GM12874 (cell line): Measurements from ENCODE around the gene HLF.

Source experiments
- TF ChIP-seq, protein P1 (sequence below): IDR thresholded peaks from 2 replicates; pipeline ENCODE4 v1.5.1; 2011; ENCODE audit warnings: low read depth, mild to moderate bottlenecking, control low read depth, low read length, moderate library complexity; ENCODE audit not compliant: insufficient read depth

The HLF gene

DNA sequence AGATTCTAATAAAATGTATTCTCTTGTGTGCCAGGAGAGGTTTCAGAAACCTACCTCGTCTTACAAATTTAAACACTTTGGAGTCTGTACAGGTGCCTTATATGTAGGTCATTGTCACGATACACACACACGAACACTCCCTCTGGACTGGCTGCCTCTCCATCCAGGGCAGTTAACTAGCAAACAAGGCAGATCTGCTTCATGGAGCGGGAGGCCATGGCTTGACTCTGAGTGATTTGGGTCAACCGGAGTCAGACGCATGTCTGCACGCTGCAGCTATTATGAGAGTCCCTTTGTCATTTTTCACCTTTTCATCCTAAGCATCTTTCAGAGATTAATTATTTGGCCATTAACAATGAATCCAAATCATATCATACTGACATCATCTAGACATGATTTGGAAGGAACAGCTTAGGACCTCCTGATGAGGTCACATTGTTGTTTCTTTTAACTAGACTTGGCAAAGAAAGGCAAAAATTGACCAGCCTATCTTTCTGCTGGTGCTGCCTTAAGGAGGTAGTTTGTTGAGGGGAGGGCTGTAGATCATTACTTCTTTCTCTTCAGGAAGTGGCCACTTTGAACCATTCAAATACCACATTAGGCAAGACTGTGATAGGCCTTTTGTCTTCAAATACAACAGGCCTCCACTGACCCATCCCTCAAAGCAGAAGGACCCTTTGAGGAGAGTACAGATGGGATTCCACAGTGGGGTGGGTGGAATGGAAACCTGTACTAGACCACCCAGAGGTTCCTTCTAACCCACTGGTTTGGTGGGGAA, 58.9 kb downstream of the HLF start:
- TF ChIP-seq, protein P1, sequence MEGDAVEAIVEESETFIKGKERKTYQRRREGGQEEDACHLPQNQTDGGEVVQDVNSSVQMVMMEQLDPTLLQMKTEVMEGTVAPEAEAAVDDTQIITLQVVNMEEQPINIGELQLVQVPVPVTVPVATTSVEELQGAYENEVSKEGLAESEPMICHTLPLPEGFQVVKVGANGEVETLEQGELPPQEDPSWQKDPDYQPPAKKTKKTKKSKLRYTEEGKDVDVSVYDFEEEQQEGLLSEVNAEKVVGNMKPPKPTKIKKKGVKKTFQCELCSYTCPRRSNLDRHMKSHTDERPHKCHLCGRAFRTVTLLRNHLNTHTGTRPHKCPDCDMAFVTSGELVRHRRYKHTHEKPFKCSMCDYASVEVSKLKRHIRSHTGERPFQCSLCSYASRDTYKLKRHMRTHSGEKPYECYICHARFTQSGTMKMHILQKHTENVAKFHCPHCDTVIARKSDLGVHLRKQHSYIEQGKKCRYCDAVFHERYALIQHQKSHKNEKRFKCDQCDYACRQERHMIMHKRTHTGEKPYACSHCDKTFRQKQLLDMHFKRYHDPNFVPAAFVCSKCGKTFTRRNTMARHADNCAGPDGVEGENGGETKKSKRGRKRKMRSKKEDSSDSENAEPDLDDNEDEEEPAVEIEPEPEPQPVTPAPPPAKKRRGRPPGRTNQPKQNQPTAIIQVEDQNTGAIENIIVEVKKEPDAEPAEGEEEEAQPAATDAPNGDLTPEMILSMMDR: no peak

DNA sequence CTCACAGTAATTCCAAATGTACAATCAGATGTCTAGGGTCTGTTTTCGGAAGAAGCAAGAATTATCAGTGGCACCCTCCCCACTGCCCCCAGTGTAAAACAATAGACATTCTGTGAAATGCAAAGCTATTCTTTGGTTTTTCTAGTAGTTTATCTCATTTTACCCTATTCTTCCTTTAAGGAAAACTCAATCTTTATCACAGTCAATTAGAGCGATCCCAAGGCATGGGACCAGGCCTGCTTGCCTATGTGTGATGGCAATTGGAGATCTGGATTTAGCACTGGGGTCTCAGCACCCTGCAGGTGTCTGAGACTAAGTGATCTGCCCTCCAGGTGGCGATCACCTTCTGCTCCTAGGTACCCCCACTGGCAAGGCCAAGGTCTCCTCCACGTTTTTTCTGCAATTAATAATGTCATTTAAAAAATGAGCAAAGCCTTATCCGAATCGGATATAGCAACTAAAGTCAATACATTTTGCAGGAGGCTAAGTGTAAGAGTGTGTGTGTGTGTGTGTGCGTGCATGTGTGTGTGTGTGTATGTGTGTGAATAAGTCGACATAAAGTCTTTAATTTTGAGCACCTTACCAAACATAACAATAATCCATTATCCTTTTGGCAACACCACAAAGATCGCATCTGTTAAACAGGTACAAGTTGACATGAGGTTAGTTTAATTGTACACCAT, 59.7 kb downstream of the HLF start:
- TF ChIP-seq, protein P1: no peak

DNA sequence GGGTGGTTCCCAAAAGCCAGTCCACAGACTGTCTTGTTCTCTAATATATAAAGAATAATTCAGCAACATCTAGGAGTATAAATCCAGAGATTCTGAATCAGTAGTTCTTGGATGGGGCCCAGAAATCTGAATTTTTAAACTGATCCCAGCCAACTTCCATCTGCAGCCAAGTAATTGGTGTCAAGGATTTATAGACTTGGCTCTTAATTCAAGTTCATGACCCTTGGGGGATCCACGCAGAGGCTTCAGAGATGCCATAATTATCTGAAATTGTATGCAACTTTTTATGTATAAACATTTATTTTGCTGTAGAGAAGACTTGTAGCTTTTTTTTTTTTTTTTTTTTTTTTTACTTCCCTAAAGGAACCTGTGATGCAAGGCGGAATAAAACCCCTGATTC, 60.6 kb downstream of the HLF start:
- TF ChIP-seq, protein P1: no peak

DNA sequence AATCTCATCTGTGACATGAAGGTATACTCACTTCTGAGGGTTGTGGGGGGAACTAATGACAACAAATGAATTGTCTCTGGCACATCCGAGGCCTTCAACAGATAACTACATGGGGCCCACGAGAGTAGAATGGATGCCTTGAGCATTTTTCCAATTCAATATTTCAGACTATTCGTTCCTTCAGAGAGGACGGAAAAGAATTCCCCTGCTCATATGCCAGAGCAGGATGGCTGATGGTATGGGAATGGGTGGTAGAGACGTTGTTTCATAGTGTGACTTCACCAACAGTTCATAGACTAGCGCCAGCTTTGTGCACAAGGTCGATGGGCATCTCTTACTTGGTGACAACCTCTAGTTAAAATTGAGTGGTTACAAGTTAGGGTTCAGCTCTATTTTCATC, 61.3 kb downstream of the HLF start:
- TF ChIP-seq, protein P1: no peak

DNA sequence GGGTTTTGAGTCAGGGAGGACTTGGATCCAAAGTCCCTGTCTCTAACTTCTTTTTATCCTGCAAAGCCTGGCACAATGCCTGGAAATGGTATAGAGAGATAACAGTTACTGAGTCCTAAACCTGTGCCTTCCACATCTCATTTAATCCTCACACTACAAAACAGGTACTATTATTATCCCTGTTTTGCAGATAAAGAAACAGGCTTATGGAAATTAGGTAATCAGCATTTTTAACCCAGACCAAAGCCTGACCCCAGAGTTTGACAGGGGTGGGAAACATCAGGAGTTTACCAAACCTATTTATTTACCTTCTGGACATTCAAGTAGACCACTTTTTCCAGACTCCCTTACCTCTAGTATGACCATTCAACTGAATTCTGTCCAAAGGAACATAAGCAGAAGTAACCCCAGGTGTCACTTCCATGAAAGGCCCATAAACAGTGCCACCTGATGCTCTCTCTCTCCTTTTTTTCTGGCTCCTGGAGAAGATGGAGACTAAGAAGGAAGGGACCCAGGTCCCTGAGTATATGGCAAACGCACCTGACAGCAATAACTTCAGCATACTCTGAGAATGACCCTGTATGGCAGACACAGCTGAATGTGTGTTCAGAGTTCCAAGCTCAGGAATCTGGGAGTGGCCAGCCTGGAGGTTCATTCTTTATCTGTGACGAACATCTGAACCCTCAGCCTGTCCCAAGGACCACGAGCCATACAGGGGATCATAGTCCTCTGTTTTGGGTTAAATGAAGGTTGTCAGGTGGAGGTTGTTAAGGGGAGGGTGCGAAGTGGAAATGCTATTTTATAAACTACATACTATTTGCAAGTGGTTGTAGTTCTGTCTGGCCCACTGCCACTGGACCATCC, 62.7 kb downstream of the HLF start:
- TF ChIP-seq, protein P1: no peak

DNA sequence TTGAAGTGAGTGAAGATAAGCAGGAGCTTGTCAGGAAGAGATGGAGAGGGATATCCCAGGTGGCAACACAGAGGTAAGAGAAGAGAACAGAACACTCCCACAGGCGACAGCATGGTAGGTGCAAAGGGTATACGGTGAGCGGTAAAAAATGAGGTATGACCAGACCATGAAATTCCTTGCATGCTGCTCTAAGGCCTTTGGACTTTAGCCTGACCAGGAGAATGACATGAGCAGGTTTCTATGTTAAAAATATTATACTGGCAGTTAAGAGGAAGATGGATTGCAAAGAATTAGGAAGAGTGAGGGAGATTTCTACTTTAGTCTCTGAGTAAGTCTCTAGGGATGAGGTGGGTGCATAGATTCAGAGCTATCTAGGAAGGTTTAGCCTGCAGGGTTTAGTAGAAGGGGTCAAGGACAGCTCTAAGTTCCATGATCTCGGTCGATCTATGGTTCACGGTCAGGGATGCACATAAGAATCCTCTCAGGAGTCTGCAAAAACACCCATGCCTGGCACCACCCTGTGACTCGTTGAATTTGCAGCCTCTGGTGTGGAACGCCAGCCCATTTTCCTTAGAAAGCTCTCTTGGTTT, 65.7 kb downstream of the HLF start:
- TF ChIP-seq, protein P1: no peak
